HEK293 (cell line): ENCODE measurements around the gene USP3.

ENCODE experiments used
- FEZF1 ChIP-seq: fragments of 450-650 bp; formaldehyde crosslinking; IDR thresholded peaks from 2 replicates; pipeline ENCODE4 v1.5.1; 2016; ENCODE audit warnings: missing biosample characterization, missing genetic modification characterization
- GLI2 ChIP-seq: fragments of 450-650 bp; formaldehyde crosslinking; IDR thresholded peaks from 2 replicates; pipeline ENCODE4; 2017; ENCODE audit warnings: missing biosample characterization, missing genetic modification characterization, low read depth, borderline replicate concordance
- GLI4 ChIP-seq: fragments of 450-650 bp; formaldehyde crosslinking; IDR thresholded peaks from 2 replicates; pipeline ENCODE4 v1.5.1; 2016; ENCODE audit warnings: missing biosample characterization, missing genetic modification characterization
- GLIS1 ChIP-seq: fragments of 450-650 bp; formaldehyde crosslinking; IDR thresholded peaks from 2 replicates; pipeline ENCODE4 v1.5.1; 2016; ENCODE audit warnings: missing biosample characterization, missing genetic modification characterization
- GLIS2 ChIP-seq: fragments of 450-650 bp; formaldehyde crosslinking; IDR thresholded peaks from 2 replicates; pipeline ENCODE4 v1.5.1; 2016; ENCODE audit warnings: missing biosample characterization, missing genetic modification characterization
- HOXA7 ChIP-seq: sonication (generic); formaldehyde crosslinking; IDR thresholded peaks from 2 replicates; pipeline ENCODE4 v1.8.1; 2022; ENCODE audit warnings: missing genetic modification reagents, borderline replicate concordance
- IKZF3 ChIP-seq: fragments of 450-650 bp; IDR thresholded peaks from 2 replicates; pipeline ENCODE4 v1.5.0; 2018; ENCODE audit warnings: missing biosample characterization, mild to moderate bottlenecking, missing genetic modification characterization, moderate library complexity
- KLF8 ChIP-seq: fragments of 450-650 bp; formaldehyde crosslinking; IDR thresholded peaks from 2 replicates; pipeline ENCODE4 v1.5.1; 2016; ENCODE audit warnings: missing biosample characterization, missing genetic modification characterization
- KLF9 ChIP-seq: fragments of 450-650 bp; formaldehyde crosslinking; IDR thresholded peaks from 2 replicates; pipeline ENCODE4 v1.5.1; 2016; ENCODE audit warnings: missing biosample characterization, missing genetic modification characterization, low read depth
- OSR2 ChIP-seq: fragments of 450-650 bp; formaldehyde crosslinking; IDR thresholded peaks from 2 replicates; pipeline ENCODE4 v1.5.1; 2016; ENCODE audit warnings: missing biosample characterization, missing genetic modification characterization
- PRDM1 ChIP-seq: fragments of 450-650 bp; formaldehyde crosslinking; IDR thresholded peaks from 2 replicates; pipeline ENCODE4; 2016; ENCODE audit warnings: missing biosample characterization, missing genetic modification characterization
- ZNF146 ChIP-seq: fragments of 450-650 bp; formaldehyde crosslinking; IDR thresholded peaks from 2 replicates; pipeline ENCODE4 v1.5.1; 2016; ENCODE audit warnings: missing biosample characterization, missing genetic modification characterization
- ZNF2 ChIP-seq: fragments of 450-650 bp; formaldehyde crosslinking; IDR thresholded peaks from 2 replicates; pipeline ENCODE4 v1.5.1; 2016; ENCODE audit warnings: missing biosample characterization, missing genetic modification characterization
- ZNF202 ChIP-seq: fragments of 450-650 bp; formaldehyde crosslinking; IDR thresholded peaks from 2 replicates; pipeline ENCODE4 v1.5.1; 2016; ENCODE audit warnings: missing biosample characterization, missing genetic modification characterization, borderline replicate concordance
- ZNF214 ChIP-seq: fragments of 450-650 bp; formaldehyde crosslinking; IDR thresholded peaks from 2 replicates; pipeline ENCODE4 v1.5.1; 2017; ENCODE audit warnings: missing biosample characterization, mild to moderate bottlenecking, missing genetic modification characterization, borderline replicate concordance
- ZNF24 ChIP-seq: fragments of 450-650 bp; formaldehyde crosslinking; IDR thresholded peaks from 2 replicates; pipeline ENCODE4 v1.5.1; 2016; ENCODE audit warnings: missing biosample characterization, missing genetic modification characterization
- ZNF366 ChIP-seq: fragments of 450-650 bp; formaldehyde crosslinking; conservative IDR thresholded peaks from 2 replicates; pipeline ENCODE4 v1.5.1; 2016; ENCODE audit warnings: missing biosample characterization, missing genetic modification characterization
- ZNF558 ChIP-seq: fragments of 450-650 bp; formaldehyde crosslinking; IDR thresholded peaks from 2 replicates; pipeline ENCODE4 v1.5.1; 2016; ENCODE audit warnings: missing biosample characterization, missing genetic modification characterization
- ZNF585B ChIP-seq: fragments of 450-650 bp; formaldehyde crosslinking; IDR thresholded peaks from 2 replicates; pipeline ENCODE4 v1.5.1; 2016; ENCODE audit warnings: missing biosample characterization, missing genetic modification characterization
- ZNF747 ChIP-seq: fragments of 450-650 bp; formaldehyde crosslinking; IDR thresholded peaks from 2 replicates; pipeline ENCODE4 v1.5.1; 2016; ENCODE audit warnings: missing biosample characterization, missing genetic modification characterization
- ZNF76 ChIP-seq: fragments of 450-650 bp; formaldehyde crosslinking; IDR thresholded peaks from 2 replicates; pipeline ENCODE4; 2016; ENCODE audit warnings: low read depth, missing biosample characterization, missing genetic modification characterization, borderline replicate concordance
- ZNF792 ChIP-seq: fragments of 450-650 bp; formaldehyde crosslinking; IDR thresholded peaks from 2 replicates; pipeline ENCODE4 v1.5.1; 2016; ENCODE audit warnings: missing biosample characterization, missing genetic modification characterization
- ZNF843 ChIP-seq: fragments of 450-650 bp; formaldehyde crosslinking; IDR thresholded peaks from 2 replicates; pipeline ENCODE4 v1.5.1; 2016; ENCODE audit warnings: missing biosample characterization, missing genetic modification characterization
- ZSCAN16 ChIP-seq: fragments of 450-650 bp; formaldehyde crosslinking; IDR thresholded peaks from 2 replicates; pipeline ENCODE4 v1.5.1; 2016; ENCODE audit warnings: missing biosample characterization, missing genetic modification characterization
- ZSCAN23 ChIP-seq: fragments of 450-650 bp; formaldehyde crosslinking; IDR thresholded peaks from 2 replicates; pipeline ENCODE4 v1.5.1; 2016; ENCODE audit warnings: missing biosample characterization, missing genetic modification characterization
- ZSCAN30 ChIP-seq: fragments of 450-650 bp; IDR thresholded peaks from 2 replicates; pipeline ENCODE4 v1.5.1; 2018; ENCODE audit warnings: missing biosample characterization, mild to moderate bottlenecking, missing genetic modification characterization, moderate library complexity
- ZXDB ChIP-seq: fragments of 450-650 bp; formaldehyde crosslinking; IDR thresholded peaks from 2 replicates; pipeline ENCODE4 v1.5.1; 2016; ENCODE audit warnings: missing biosample characterization, missing genetic modification characterization
- TF ChIP-seq, protein P1 (sequence below): fragments of 450-650 bp; formaldehyde crosslinking; IDR thresholded peaks from 2 replicates; pipeline ENCODE4 v1.5.1; 2017; ENCODE audit warnings: missing biosample characterization, missing genetic modification characterization
- TF ChIP-seq, protein P2 (sequence below): fragments of 450-650 bp; formaldehyde crosslinking; IDR thresholded peaks from 2 replicates; pipeline ENCODE4; 2016; ENCODE audit warnings: missing biosample characterization, missing genetic modification characterization
- TF ChIP-seq, protein P3 (sequence below): fragments of 450-650 bp; formaldehyde crosslinking; conservative IDR thresholded peaks from 2 replicates; pipeline ENCODE4 v1.5.1; 2016; ENCODE audit warnings: low read depth, missing biosample characterization, missing genetic modification characterization
- TF ChIP-seq, protein P4 (sequence below): fragments of 450-650 bp; formaldehyde crosslinking; IDR thresholded peaks from 2 replicates; pipeline ENCODE4 v1.5.1; 2016; ENCODE audit warnings: missing biosample characterization, missing genetic modification characterization, low read depth
- TF ChIP-seq, protein P5 (sequence below): fragments of 450-650 bp; formaldehyde crosslinking; IDR thresholded peaks from 2 replicates; pipeline ENCODE4 v1.5.1; 2016; ENCODE audit warnings: missing biosample characterization, missing genetic modification characterization
- TF ChIP-seq, protein P6 (sequence below): sonication (generic); formaldehyde crosslinking; IDR thresholded peaks from 2 replicates; pipeline ENCODE4 v1.8.1; 2022; ENCODE audit warnings: mild to moderate bottlenecking, moderate library complexity, missing genetic modification reagents

Gene USP3

DNA sequence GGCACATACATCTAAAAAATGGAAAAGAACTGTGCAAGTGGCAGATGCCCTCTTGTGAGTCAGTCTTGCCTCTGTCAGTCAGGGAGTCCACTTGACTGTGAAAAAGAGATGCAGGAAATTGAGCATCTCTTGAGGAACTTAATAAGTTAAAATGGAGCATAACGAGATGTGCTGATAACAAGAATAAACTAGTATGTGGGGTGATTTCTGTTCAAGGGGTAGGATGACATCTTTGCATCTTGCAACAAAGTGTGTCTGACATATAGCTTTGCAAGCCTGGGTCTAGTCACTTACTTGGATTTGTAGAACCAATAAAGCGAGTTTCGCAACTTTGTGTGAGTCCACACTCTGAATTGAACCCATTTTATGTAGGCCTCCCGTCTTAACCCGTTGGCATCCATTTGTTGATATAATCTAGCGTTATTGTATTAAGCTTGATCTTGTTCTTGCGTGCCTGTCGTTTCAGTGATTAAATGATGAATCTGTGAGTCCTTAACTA, 2.2 kb downstream of the USP3 start (continued):
- peak; percentile 64 for TF ChIP-seq ZNF558 (tag by site-specific recombination)
- TF ChIP-seq KLF9 (tag by site-specific recombination): no peak
- TF ChIP-seq ZNF843 (tag by site-specific recombination): peak; percentile 71
- TF ChIP-seq ZNF792 (tag by site-specific recombination): no peak
- no peak for TF ChIP-seq GLIS2 (tag by site-specific recombination)
- peak; percentile 81 for TF ChIP-seq ZXDB (tag by site-specific recombination)
- no peak for TF ChIP-seq ZSCAN30
- TF ChIP-seq ZSCAN23: peak; percentile 58; the same call in 1 of the 2 replicates
- no peak for TF ChIP-seq HOXA7 (CRISPR knock-in tag)
- peak; percentile 51 for TF ChIP-seq ZNF366 (tag by site-specific recombination)
- TF ChIP-seq, protein P1, sequence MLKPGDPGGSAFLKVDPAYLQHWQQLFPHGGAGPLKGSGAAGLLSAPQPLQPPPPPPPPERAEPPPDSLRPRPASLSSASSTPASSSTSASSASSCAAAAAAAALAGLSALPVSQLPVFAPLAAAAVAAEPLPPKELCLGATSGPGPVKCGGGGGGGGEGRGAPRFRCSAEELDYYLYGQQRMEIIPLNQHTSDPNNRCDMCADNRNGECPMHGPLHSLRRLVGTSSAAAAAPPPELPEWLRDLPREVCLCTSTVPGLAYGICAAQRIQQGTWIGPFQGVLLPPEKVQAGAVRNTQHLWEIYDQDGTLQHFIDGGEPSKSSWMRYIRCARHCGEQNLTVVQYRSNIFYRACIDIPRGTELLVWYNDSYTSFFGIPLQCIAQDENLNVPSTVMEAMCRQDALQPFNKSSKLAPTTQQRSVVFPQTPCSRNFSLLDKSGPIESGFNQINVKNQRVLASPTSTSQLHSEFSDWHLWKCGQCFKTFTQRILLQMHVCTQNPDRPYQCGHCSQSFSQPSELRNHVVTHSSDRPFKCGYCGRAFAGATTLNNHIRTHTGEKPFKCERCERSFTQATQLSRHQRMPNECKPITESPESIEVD (tag by site-specific recombination): peak; percentile 98
- TF ChIP-seq, protein P2, sequence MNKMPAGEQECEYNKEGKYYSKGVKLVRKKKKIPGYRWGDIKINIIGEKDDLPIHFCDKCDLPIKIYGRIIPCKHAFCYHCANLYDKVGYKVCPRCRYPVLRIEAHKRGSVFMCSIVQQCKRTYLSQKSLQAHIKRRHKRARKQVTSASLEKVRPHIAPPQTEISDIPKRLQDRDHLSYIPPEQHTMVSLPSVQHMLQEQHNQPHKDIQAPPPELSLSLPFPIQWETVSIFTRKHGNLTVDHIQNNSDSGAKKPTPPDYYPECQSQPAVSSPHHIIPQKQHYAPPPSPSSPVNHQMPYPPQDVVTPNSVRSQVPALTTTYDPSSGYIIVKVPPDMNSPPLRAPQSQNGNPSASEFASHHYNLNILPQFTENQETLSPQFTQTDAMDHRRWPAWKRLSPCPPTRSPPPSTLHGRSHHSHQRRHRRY (tag by site-specific recombination): no peak
- TF ChIP-seq ZNF76 (tag by site-specific recombination): no peak
- peak; percentile 40; the same call in 1 of the 2 replicates for TF ChIP-seq ZNF2
- TF ChIP-seq ZNF24 (tag by site-specific recombination): peak; percentile 52
- TF ChIP-seq, protein P3, sequence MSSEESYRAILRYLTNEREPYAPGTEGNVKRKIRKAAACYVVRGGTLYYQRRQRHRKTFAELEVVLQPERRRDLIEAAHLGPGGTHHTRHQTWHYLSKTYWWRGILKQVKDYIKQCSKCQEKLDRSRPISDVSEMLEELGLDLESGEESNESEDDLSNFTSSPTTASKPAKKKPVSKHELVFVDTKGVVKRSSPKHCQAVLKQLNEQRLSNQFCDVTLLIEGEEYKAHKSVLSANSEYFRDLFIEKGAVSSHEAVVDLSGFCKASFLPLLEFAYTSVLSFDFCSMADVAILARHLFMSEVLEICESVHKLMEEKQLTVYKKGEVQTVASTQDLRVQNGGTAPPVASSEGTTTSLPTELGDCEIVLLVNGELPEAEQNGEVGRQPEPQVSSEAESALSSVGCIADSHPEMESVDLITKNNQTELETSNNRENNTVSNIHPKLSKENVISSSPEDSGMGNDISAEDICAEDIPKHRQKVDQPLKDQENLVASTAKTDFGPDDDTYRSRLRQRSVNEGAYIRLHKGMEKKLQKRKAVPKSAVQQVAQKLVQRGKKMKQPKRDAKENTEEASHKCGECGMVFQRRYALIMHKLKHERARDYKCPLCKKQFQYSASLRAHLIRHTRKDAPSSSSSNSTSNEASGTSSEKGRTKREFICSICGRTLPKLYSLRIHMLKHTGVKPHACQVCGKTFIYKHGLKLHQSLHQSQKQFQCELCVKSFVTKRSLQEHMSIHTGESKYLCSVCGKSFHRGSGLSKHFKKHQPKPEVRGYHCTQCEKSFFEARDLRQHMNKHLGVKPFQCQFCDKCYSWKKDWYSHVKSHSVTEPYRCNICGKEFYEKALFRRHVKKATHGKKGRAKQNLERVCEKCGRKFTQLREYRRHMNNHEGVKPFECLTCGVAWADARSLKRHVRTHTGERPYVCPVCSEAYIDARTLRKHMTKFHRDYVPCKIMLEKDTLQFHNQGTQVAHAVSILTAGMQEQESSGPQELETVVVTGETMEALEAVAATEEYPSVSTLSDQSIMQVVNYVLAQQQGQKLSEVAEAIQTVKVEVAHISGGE: no peak
- no peak for TF ChIP-seq ZNF585B
- peak; percentile 91 for TF ChIP-seq OSR2 (tag by site-specific recombination)
- TF ChIP-seq GLI2 (tag by site-specific recombination): peak; percentile 71; the same call in 1 of the 2 replicates
- TF ChIP-seq IKZF3 (tag by site-specific recombination): no peak
- TF ChIP-seq ZNF202 (tag by site-specific recombination): no peak
- TF ChIP-seq, protein P4, sequence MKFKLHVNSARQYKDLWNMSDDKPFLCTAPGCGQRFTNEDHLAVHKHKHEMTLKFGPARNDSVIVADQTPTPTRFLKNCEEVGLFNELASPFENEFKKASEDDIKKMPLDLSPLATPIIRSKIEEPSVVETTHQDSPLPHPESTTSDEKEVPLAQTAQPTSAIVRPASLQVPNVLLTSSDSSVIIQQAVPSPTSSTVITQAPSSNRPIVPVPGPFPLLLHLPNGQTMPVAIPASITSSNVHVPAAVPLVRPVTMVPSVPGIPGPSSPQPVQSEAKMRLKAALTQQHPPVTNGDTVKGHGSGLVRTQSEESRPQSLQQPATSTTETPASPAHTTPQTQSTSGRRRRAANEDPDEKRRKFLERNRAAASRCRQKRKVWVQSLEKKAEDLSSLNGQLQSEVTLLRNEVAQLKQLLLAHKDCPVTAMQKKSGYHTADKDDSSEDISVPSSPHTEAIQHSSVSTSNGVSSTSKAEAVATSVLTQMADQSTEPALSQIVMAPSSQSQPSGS (tag by site-specific recombination): no peak
- TF ChIP-seq GLIS1 (tag by site-specific recombination): peak; percentile 52
- no peak for TF ChIP-seq ZNF146 (tag by site-specific recombination)
- no peak for TF ChIP-seq ZNF214 (tag by site-specific recombination)
- no peak for TF ChIP-seq PRDM1
- TF ChIP-seq, protein P5, sequence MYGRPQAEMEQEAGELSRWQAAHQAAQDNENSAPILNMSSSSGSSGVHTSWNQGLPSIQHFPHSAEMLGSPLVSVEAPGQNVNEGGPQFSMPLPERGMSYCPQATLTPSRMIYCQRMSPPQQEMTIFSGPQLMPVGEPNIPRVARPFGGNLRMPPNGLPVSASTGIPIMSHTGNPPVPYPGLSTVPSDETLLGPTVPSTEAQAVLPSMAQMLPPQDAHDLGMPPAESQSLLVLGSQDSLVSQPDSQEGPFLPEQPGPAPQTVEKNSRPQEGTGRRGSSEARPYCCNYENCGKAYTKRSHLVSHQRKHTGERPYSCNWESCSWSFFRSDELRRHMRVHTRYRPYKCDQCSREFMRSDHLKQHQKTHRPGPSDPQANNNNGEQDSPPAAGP (tag by site-specific recombination): no peak
- TF ChIP-seq, protein P6, sequence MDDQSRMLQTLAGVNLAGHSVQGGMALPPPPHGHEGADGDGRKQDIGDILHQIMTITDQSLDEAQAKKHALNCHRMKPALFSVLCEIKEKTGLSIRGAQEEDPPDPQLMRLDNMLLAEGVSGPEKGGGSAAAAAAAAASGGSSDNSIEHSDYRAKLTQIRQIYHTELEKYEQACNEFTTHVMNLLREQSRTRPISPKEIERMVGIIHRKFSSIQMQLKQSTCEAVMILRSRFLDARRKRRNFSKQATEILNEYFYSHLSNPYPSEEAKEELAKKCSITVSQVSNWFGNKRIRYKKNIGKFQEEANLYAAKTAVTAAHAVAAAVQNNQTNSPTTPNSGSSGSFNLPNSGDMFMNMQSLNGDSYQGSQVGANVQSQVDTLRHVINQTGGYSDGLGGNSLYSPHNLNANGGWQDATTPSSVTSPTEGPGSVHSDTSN (CRISPR knock-in tag): no peak
- no peak for TF ChIP-seq GLI4 (tag by site-specific recombination)
- TF ChIP-seq FEZF1: peak; percentile 94
- TF ChIP-seq KLF8 (tag by site-specific recombination): peak; percentile 48; the same call in 1 of the 2 replicates
- TF ChIP-seq ZNF747 (tag by site-specific recombination): no peak
- TF ChIP-seq ZSCAN16: no peak
